Suprapubic skin (tissue), 4 donors: Measurements from ENCODE around the gene NDUFB1. TPM values are rescaled to one million over a fixed set of nuclear protein-coding genes. Genes with fewer than 3 reads are reported as not detected.
A peak's percentile ranks its signal among the peaks of the same experiment; 100 is the strongest.

Experiments
- DNase-seq, 2 donors: peaks; one replicate each; pipeline ENCODE4 v3.0.0-alpha.2; 2019; ENCODE audit warnings: low spot score in 2 of 2
- H3K27ac ChIP-seq: fragments of 200-600 bp; sonication (generic); one replicate; pipeline ENCODE4 v1.5.1; 2019
- H3K27me3 ChIP-seq: fragments of 200-600 bp; sonication (generic); one replicate; pipeline ENCODE4 v1.5.1; 2019
- H3K36me3 ChIP-seq: fragments of 200-600 bp; sonication (generic); one replicate; pipeline ENCODE4 v1.5.1; 2019
- H3K4me1 ChIP-seq: fragments of 200-600 bp; sonication (generic); one replicate; pipeline ENCODE4 v1.5.1; 2019
- H3K4me3 ChIP-seq: fragments of 200-600 bp; sonication (generic); one replicate; pipeline ENCODE4 v1.5.1; 2019; ENCODE audit warnings: mild to moderate bottlenecking
- H3K9me3 ChIP-seq: fragments of 200-600 bp; sonication (generic); one replicate; pipeline ENCODE4 v1.5.1; 2019
- EP300 ChIP-seq: sonication (generic); formaldehyde crosslinking; IDR thresholded peaks from one replicate; pipeline ENCODE4 v1.6.1; 2017; ENCODE audit warnings: antibody characterized with exemption
- POLR2A ChIP-seq, 2 donors: fragments of 450-650 bp; IDR thresholded peaks; one replicate each; pipeline ENCODE4 v1.6.1; 2017; ENCODE audit warnings: antibody characterized with exemption in 2 of 2, mild to moderate bottlenecking in 2 of 2, moderate library complexity in 2 of 2
- POLR2AphosphoS5 ChIP-seq, 3 donors: sonication (generic); formaldehyde crosslinking; IDR thresholded peaks; one replicate each; pipeline ENCODE4 v1.6.1; 2017; ENCODE audit warnings: antibody characterized with exemption in 3 of 3
- WGBS: methylation state at CpG from one replicate; pipeline ENCODE4 v1.1.5; 2018; 5-methylcytosine and 5-hydroxymethylcytosine counted together
- total RNA-seq, 4 donors: library from RNA; depleted of rRNA; stranded (reverse); fragments of >200 nt; gene quantifications; one replicate each; pipeline ENCODE4 v1.1.0, GENCODE V29; 2016
- TF ChIP-seq, protein P1 (sequence below), 2 donors: fragments of 200-600 bp in 1 of 2; fragments of 450-650 bp in 1 of 2; sonication (generic) in 1 of 2; IDR thresholded peaks; one replicate each; pipeline ENCODE4 v1.5.1; 2016 to 2019; ENCODE audit warnings: antibody characterized with exemption in 2 of 2, mild to moderate bottlenecking in 1 of 2, moderate library complexity in 1 of 2

NDUFB1 gene
- total RNA-seq, 4 donors from 2014 or later, result 140 to 234 (median 201) TPM

DNA sequence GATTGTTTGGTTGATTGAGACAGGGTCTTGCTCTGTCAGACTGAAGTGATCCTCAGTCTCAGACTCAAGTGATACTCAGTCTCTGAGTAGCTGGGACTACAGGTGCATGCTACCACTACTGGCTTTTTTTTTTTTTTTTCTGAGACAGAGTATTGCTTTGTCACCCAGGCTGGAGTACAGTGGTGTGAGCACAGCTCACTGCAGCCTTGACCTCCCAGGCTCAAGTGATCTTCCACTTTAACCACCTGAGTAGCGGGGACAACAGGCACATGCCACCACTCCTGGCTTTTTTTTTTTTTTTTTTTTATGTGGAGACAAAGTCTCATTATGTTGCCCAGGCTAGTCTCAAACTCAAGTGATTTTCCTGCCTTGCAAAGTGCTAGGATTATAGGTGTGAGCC, 32.1 kb upstream of the NDUFB1 start:
- no peak overlapping the region for H3K4me3 ChIP-seq
- H3K27ac ChIP-seq, result no peak overlapping the region
- H3K36me3 ChIP-seq, result peaks cover 52% of the 10 kb centered on the region
- H3K9me3 ChIP-seq, result no peaks in the 10 kb centered on the region
- DNase-seq, result no peak
- TF ChIP-seq POLR2A (IDR thresholded peaks at IDR 0.05) (no peak), EP300 (no peak), POLR2AphosphoS5 (IDR thresholded peaks at IDR 0.05) (no peak)
- TF ChIP-seq, protein P1, sequence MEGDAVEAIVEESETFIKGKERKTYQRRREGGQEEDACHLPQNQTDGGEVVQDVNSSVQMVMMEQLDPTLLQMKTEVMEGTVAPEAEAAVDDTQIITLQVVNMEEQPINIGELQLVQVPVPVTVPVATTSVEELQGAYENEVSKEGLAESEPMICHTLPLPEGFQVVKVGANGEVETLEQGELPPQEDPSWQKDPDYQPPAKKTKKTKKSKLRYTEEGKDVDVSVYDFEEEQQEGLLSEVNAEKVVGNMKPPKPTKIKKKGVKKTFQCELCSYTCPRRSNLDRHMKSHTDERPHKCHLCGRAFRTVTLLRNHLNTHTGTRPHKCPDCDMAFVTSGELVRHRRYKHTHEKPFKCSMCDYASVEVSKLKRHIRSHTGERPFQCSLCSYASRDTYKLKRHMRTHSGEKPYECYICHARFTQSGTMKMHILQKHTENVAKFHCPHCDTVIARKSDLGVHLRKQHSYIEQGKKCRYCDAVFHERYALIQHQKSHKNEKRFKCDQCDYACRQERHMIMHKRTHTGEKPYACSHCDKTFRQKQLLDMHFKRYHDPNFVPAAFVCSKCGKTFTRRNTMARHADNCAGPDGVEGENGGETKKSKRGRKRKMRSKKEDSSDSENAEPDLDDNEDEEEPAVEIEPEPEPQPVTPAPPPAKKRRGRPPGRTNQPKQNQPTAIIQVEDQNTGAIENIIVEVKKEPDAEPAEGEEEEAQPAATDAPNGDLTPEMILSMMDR (IDR thresholded peaks at IDR 0.05), result no peak
- WGBS, result 89% methylated on average over 1 of the region's 1 CpG
- H3K27me3 ChIP-seq, result no peaks in the 10 kb centered on the region
- H3K4me1 ChIP-seq, result no peaks in the 10 kb centered on the region

DNA sequence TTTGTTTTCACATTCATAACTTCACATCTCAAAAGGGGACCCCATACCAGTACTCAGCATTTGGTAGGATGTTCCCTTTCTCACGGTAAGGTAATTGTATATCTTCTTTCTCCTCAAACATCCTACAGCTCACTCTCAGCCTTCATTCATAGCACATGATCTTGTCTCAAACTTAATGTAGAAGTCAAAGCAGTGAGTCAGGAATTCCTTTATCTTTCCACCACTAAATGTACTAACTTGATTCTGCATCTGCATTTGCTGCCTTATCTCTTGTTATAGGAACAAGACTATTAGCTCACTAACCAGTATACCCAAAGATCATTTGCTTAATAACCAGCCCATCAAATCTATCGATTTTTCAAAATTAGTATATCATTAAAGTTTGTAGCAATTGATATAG, 23.2 kb upstream of the NDUFB1 start:
- TF ChIP-seq, protein P1 (IDR thresholded peaks at IDR 0.05), result no peak
- no peak for TF ChIP-seq POLR2AphosphoS5 (IDR thresholded peaks at IDR 0.05)
- TF ChIP-seq EP300, result no peak
- TF ChIP-seq POLR2A (IDR thresholded peaks at IDR 0.05), result no peak
- 87% methylated on average over 2 of the region's 2 CpGs for WGBS
- no peaks in the 10 kb centered on the region for H3K4me1 ChIP-seq

DNA sequence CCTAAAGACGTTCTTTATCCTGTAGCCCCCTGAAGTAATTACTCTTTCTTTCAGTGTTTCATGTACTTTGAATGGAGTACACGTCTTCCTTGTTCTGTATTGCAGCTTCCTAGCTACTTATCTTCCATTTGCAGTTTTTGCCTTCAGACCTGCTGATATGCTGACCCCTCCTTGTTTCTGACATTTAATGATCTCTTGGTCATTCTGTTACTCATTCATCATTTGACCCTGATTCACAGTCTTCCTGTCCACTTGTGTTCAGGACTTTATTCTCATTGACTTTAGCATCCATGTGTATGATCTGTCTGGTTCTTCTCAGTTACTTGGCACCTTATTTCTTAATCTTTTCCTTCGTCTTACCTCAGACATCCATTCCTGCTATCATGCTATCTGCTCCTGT, 22.5 kb upstream of the NDUFB1 start:
- DNase-seq, result no peak
- H3K4me3 ChIP-seq, result no peak overlapping the region
- peaks cover 84% of the 10 kb centered on the region for H3K36me3 ChIP-seq
- H3K4me1 ChIP-seq, result no peaks in the 10 kb centered on the region
- no peaks in the 10 kb centered on the region for H3K27me3 ChIP-seq
- H3K27ac ChIP-seq, result no peak overlapping the region
- 91% methylated on average over 3 of the region's 3 CpGs for WGBS
- no peaks in the 10 kb centered on the region for H3K9me3 ChIP-seq
- TF ChIP-seq EP300 (no peak), POLR2AphosphoS5 (IDR thresholded peaks at IDR 0.05) (no peak), POLR2A (IDR thresholded peaks at IDR 0.05) (no peak)
- TF ChIP-seq, protein P1 (IDR thresholded peaks at IDR 0.05), result no peak

More for the DNA sequence above, 23.2 kb upstream of the NDUFB1 start:
- peaks cover 84% of the 10 kb centered on the region for H3K36me3 ChIP-seq
- no peaks in the 10 kb centered on the region for H3K9me3 ChIP-seq
- H3K27ac ChIP-seq, result no peak overlapping the region
- no peaks in the 10 kb centered on the region for H3K27me3 ChIP-seq
- no peak overlapping the region for H3K4me3 ChIP-seq
- DNase-seq, result no peak

DNA sequence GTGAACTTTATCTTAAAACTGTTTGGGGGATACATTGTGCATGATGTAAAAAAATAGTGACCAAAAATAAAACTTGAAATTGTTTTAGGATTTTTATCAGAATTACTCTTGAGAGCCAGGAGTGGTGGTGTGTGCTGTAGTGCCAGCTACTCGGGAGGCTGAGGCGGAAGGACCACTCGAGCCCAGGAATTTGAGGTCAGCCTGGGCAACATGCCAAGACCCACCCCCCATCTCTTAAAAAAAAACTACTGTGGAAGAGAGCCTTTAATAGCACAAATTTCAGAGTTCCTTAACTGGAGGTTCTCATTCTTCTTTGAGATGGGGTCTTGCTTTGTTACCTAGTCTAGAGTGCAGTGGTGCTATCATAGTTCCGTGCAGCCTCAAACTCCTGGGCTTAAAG, 21.8 kb upstream of the NDUFB1 start:
- 72% methylated on average over 4 of the region's 4 CpGs for WGBS
- DNase-seq, result no peak
- no peak overlapping the region for H3K27ac ChIP-seq
- no peaks in the 10 kb centered on the region for H3K9me3 ChIP-seq
- H3K4me1 ChIP-seq, result no peaks in the 10 kb centered on the region
- no peak overlapping the region for H3K4me3 ChIP-seq
- no peaks in the 10 kb centered on the region for H3K27me3 ChIP-seq
- TF ChIP-seq POLR2A (IDR thresholded peaks at IDR 0.05) (no peak), POLR2AphosphoS5 (IDR thresholded peaks at IDR 0.05) (no peak), EP300 (no peak)
- TF ChIP-seq, protein P1 (IDR thresholded peaks at IDR 0.05), result no peak
- H3K36me3 ChIP-seq, result peaks cover 88% of the 10 kb centered on the region

DNA sequence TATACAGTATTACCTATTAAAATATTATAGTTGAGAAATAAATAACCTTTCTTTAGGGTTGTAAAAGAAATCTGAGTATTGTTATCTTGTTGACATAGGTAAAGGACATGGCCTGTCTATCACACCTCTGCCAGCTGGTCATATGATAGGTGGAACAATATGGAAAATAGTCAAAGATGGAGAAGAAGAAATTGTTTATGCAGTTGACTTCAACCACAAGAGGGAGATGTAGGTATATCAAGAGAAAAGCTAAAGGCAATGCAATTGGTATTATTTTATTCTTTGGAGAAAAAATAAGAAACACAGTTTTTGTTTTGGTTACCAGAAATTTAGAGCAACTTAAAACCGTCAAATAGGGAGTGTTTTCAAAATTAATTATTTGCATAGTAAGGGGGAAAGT, 13.8 kb upstream of the NDUFB1 start:
- no peak for DNase-seq
- H3K27ac ChIP-seq, result no peak overlapping the region
- H3K4me1 ChIP-seq, result no peaks in the 10 kb centered on the region
- no peaks in the 10 kb centered on the region for H3K9me3 ChIP-seq
- peaks cover 82% of the 10 kb centered on the region for H3K36me3 ChIP-seq
- H3K27me3 ChIP-seq, result no peaks in the 10 kb centered on the region
- TF ChIP-seq POLR2AphosphoS5 (IDR thresholded peaks at IDR 0.05), result no peak
- no peak for TF ChIP-seq EP300
- TF ChIP-seq, protein P1 (IDR thresholded peaks at IDR 0.05), result peak in 1 of 2 donors; percentile 27
- 54% methylated on average over 1 of the region's 1 CpG for WGBS
- H3K4me3 ChIP-seq, result no peak overlapping the region
